ENCODE data around the gene FA2H.

FA2H gene

DNA sequence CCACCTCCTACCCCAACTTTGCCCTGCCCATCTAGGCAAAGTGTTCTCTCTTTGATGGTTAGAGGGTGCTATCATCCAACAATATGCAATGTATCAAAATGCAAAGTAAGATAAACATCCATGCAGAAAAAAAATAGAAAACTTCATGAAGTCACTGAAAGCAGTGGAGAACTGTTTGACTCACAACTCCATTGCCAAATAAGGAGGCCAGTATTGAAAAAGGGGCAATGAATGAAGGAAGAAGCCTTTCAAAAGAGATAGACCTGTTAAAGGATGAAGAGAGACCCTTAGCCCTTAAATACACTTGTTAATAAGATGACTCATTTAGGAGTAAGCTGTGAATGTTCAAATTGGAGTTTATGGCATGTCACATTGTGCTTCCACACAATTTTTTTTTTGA lies 13.0 kb downstream of the FA2H start:
- Histone ChIP-seq H3K36me3 (no peaks in the 10 kb centered on the region), H3K4me3 (ENCODE audit: low read depth, low read length) (no peak overlapping the region), H3K27me3 (peaks cover 17% of the 10 kb centered on the region; the same call in 1 of the 2 replicates), H3K9me3 (no peaks in the 10 kb centered on the region), H3K4me1 (no peaks in the 10 kb centered on the region)
- TF ChIP-seq, protein P1, sequence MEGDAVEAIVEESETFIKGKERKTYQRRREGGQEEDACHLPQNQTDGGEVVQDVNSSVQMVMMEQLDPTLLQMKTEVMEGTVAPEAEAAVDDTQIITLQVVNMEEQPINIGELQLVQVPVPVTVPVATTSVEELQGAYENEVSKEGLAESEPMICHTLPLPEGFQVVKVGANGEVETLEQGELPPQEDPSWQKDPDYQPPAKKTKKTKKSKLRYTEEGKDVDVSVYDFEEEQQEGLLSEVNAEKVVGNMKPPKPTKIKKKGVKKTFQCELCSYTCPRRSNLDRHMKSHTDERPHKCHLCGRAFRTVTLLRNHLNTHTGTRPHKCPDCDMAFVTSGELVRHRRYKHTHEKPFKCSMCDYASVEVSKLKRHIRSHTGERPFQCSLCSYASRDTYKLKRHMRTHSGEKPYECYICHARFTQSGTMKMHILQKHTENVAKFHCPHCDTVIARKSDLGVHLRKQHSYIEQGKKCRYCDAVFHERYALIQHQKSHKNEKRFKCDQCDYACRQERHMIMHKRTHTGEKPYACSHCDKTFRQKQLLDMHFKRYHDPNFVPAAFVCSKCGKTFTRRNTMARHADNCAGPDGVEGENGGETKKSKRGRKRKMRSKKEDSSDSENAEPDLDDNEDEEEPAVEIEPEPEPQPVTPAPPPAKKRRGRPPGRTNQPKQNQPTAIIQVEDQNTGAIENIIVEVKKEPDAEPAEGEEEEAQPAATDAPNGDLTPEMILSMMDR (IDR thresholded peaks at IDR 0.05; ENCODE audit: low read depth, low read length), result no peak
- DNase-seq, result no peak

DNA sequence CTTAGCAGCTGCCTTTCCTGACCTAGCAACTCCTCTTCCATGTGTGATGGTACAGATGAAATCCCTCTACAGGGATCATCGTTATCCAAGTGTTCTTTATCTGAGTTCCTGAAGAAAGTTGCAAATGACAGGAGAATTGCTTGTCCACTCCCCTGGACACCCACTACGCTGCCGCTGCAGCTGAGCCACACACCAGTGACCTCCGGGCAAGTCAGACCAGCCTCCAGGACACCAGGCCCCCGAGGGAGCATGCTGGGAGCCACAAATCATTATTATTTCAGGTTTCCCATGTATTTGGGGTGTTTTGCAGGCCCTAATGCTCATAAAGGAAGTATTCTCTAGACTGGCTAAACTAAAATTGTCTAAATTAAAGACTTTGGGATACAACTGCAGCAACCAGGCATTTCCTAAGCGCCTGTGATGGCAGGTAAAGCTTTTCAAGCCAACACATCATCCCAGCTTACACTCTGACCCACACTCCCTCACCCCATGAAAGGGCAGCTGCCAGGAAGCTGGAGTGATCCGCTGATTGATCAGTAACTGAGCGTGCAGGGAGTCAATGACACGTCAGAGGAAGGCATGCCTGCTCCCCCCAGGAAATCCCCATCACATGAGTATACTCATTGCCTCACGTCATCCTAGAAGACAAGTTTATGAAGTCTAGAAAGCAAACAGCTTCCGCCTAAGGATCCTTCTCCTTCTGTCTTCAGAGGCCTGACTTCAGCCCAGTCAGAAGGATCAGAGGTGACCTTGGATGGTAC lies 14.4 kb downstream of the FA2H start:
- Histone ChIP-seq H3K4me3 (ENCODE audit: low read depth, low read length) (no peak overlapping the region), H3K36me3 (no peaks in the 10 kb centered on the region), H3K4me1 (no peaks in the 10 kb centered on the region), H3K27me3 (peaks cover 28% of the 10 kb centered on the region), H3K9me3 (no peaks in the 10 kb centered on the region; the same call in 1 of the 2 replicates)
- TF ChIP-seq, protein P1 (IDR thresholded peaks at IDR 0.05; ENCODE audit: low read depth, low read length), result no peak
- no peak for DNase-seq

DNA sequence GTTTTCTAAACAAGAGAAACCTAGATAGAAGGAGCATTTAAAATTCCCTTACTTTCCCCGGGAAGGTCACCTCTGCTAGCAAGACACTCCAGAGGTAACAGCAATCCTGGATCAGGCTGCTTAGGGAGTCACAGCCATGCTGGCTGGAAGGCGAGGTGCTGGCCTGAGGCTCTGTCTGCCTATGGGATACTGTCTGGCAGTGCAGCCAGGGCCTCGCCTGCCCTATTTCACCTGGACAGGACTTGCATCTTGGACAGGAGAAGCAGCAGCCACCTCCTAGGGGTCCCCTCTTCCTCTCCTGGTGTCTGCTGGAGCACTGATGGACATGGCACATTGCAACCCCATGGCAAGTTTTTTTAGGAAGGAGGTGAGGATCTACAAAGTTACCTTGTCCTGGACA lies 15.1 kb downstream of the FA2H start:
- DNase-seq, result no peak
- Histone ChIP-seq H3K4me1 (no peaks in the 10 kb centered on the region), H3K4me3 (ENCODE audit: low read depth, low read length) (no peak overlapping the region), H3K27me3 (peaks cover 28% of the 10 kb centered on the region), H3K9me3 (no peaks in the 10 kb centered on the region; the same call in 1 of the 2 replicates), H3K36me3 (no peaks in the 10 kb centered on the region)
- TF ChIP-seq, protein P1 (IDR thresholded peaks at IDR 0.05; ENCODE audit: low read depth, low read length), result no peak

DNA sequence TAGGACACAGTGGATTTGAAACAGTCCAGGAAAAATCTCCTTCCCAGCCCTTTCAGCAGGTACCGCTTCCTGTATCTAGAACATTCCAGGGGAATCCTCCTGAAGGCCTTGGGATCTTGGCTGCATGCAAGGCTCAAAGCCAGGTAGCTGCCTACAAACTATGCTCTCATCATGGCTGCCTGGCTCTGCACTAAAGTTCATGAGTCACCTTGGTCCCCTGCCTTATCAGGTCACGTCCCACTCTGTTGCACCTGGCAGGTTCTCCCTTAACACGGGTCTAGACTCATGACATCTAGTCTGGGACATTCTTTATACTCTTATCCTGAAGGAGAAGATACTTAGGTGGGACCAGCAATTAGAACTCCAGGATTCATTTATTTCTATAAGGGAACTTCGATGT lies 15.8 kb downstream of the FA2H start:
- DNase-seq, result no peak
- H3K27me3 ChIP-seq, result peaks cover 28% of the 10 kb centered on the region
- no peaks in the 10 kb centered on the region for H3K36me3 ChIP-seq
- no peak overlapping the region for H3K4me3 ChIP-seq (ENCODE audit: low read depth, low read length)
- no peaks in the 10 kb centered on the region for H3K4me1 ChIP-seq
- TF ChIP-seq, protein P1 (IDR thresholded peaks at IDR 0.05; ENCODE audit: low read depth, low read length), result no peak
- no peaks in the 10 kb centered on the region; the same call in 1 of the 2 replicates for H3K9me3 ChIP-seq

DNA sequence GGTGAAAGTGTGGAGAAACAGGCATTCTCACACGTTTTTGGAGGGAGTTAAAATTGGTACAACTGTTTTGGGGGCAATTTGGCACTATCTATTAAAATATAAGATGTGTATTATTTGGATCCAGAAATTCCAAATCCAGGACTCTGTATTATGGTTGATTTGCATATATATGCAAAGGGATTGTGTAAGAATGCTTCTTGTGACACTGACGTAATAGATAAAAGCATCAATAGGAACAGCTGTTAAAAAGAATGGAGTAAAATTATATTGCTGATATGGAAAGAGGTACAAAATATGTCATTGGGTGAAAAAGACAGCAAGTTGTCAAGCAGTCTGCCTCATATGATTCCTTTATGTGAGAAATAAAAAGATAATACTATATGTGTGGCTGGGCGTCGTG lies 17.3 kb downstream of the FA2H start:
- no peak for DNase-seq
- no peaks in the 10 kb centered on the region for H3K4me1 ChIP-seq

DNA sequence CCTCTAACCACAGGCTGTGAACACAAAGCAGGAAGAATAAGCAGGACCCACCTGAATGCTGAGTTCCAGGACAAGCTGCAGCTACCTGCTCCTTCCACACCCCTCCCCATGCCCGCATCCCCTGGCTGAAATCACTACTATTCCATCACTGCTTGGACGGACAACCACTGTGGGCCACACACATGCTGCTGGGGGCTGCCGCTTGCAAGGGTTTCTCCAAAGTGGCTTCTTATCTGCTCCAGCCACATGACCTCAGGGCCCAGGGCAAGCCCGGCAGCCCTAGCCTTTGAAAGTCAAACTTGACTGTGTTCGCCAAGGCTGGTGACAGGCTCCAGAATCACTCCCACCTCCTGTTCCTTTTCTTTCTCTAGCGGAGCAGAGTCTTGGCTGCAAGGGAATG lies 18.4 kb downstream of the FA2H start:
- H3K4me3 ChIP-seq (ENCODE audit: low read depth, low read length), result no peak overlapping the region
- H3K36me3 ChIP-seq, result no peaks in the 10 kb centered on the region
- no peaks in the 10 kb centered on the region; the same call in 1 of the 2 replicates for H3K9me3 ChIP-seq
- no peaks in the 10 kb centered on the region for H3K4me1 ChIP-seq
- H3K27me3 ChIP-seq, result peaks cover 28% of the 10 kb centered on the region
- TF ChIP-seq, protein P1 (IDR thresholded peaks at IDR 0.05; ENCODE audit: low read depth, low read length), result no peak
- no peak for DNase-seq

More for the DNA sequence above, 17.3 kb downstream of the FA2H start:
- H3K36me3 ChIP-seq, result no peaks in the 10 kb centered on the region
- H3K27me3 ChIP-seq, result peaks cover 28% of the 10 kb centered on the region
- no peaks in the 10 kb centered on the region; the same call in 1 of the 2 replicates for H3K9me3 ChIP-seq
- TF ChIP-seq, protein P1 (IDR thresholded peaks at IDR 0.05; ENCODE audit: low read depth, low read length), result no peak
- H3K4me3 ChIP-seq (ENCODE audit: low read depth, low read length), result no peak overlapping the region

Measured in BE2C (cell line).